Right kidney (tissue), 1 donor: Measurements from ENCODE around the gene PIGN.
"Not testable (repeated sequence)": the region's sequence is repeated elsewhere in the genome, so short reads cannot be mapped to it uniquely, and the experiment has no call there.

ENCODE experiments used
- DNase-seq: peaks from one replicate; pipeline ENCODE4 v3.0.0-alpha.2; 2016

The PIGN gene

GRCh38 chr18:62182220-62182619, 4.6 kb downstream of the PIGN start:
- no peak for DNase-seq

GRCh38 chr18:62179213-62179612, 7.6 kb downstream of the PIGN start:
- DNase-seq, result no peak

- no peak for DNase-seq
These were observed 9.6 kb downstream of the PIGN start for GRCh38 chr18:62177271-62177670.

- no peak for DNase-seq
These were observed 11.3 kb downstream of the PIGN start for GRCh38 chr18:62175521-62175920.

GRCh38 chr18:62172298-62172697, 14.6 kb downstream of the PIGN start:
- DNase-seq, result no peak

- no peak for DNase-seq
These were observed 16.0 kb downstream of the PIGN start for GRCh38 chr18:62170857-62171256.

GRCh38 chr18:62166524-62166923, 20.3 kb downstream of the PIGN start:
- DNase-seq, result not testable (repeated sequence)

- no peak for DNase-seq
These were observed 21.3 kb downstream of the PIGN start for GRCh38 chr18:62165583-62165982.

- no peak for DNase-seq
These were observed 21.9 kb downstream of the PIGN start for GRCh38 chr18:62164855-62165487.

- DNase-seq, result no peak
These were observed 22.5 kb downstream of the PIGN start for GRCh38 chr18:62164310-62164709.

GRCh38 chr18:62157843-62158242, 29.0 kb downstream of the PIGN start:
- no peak for DNase-seq

GRCh38 chr18:62152844-62153243, 34.0 kb downstream of the PIGN start:
- no peak for DNase-seq

- DNase-seq, result no peak
These were observed 35.6 kb downstream of the PIGN start for GRCh38 chr18:62151068-62151771.

GRCh38 chr18:62144338-62144737, 42.5 kb downstream of the PIGN start:
- DNase-seq, result no peak

GRCh38 chr18:62140259-62140658, 46.6 kb downstream of the PIGN start:
- DNase-seq, result no peak

GRCh38 chr18:62138461-62139235, 48.2 kb downstream of the PIGN start:
- DNase-seq, result no peak

- DNase-seq, result peak; percentile 17
These were observed 55.5 kb downstream of the PIGN start for GRCh38 chr18:62131301-62131909.

GRCh38 chr18:62128157-62128556, 58.7 kb downstream of the PIGN start:
- DNase-seq, result no peak

- DNase-seq, result no peak
These were observed 60.1 kb downstream of the PIGN start for GRCh38 chr18:62126737-62127136.

- no peak for DNase-seq
These were observed 61.2 kb downstream of the PIGN start for GRCh38 chr18:62125702-62126101.

- DNase-seq, result no peak
These were observed 64.5 kb downstream of the PIGN start for GRCh38 chr18:62122330-62122729.

- DNase-seq, result no peak
These were observed 67.0 kb downstream of the PIGN start for GRCh38 chr18:62119884-62120283.

- DNase-seq, result no peak
These were observed 68.5 kb downstream of the PIGN start for GRCh38 chr18:62118328-62118727.
